Measurements from ENCODE around the gene CD19.

DNA sequence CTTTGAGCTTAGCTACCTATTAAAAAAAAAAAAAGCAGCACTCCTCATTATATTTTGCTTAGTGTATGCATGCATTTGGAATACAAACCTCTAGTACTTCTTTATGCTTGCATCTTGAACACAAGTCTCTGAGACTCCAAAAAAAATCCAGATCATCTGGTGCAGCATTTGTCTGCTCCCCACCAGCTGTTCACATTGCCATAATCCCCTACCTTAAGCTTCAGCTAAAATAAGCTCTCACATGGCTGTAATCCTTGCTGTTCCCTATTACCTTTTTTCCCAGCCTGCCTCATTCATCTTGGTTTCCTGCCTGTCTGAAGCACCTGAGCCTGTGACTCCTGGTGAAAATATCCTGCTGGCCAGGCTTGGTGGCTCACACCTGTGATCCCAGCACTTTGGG is 11.5 kb downstream of the CD19 start:
- TF ChIP-seq, protein P1, sequence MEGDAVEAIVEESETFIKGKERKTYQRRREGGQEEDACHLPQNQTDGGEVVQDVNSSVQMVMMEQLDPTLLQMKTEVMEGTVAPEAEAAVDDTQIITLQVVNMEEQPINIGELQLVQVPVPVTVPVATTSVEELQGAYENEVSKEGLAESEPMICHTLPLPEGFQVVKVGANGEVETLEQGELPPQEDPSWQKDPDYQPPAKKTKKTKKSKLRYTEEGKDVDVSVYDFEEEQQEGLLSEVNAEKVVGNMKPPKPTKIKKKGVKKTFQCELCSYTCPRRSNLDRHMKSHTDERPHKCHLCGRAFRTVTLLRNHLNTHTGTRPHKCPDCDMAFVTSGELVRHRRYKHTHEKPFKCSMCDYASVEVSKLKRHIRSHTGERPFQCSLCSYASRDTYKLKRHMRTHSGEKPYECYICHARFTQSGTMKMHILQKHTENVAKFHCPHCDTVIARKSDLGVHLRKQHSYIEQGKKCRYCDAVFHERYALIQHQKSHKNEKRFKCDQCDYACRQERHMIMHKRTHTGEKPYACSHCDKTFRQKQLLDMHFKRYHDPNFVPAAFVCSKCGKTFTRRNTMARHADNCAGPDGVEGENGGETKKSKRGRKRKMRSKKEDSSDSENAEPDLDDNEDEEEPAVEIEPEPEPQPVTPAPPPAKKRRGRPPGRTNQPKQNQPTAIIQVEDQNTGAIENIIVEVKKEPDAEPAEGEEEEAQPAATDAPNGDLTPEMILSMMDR (IDR thresholded peaks at IDR 0.05) = no peak
- no peak for TF ChIP-seq POLR2A (IDR thresholded peaks at IDR 0.05)
